ENCODE results near the gene FUT4.

Gene FUT4

GRCh38 chr11:94524341-94524740 lies 19.4 kb upstream of the FUT4 start:
- H3K9me3 ChIP-seq (ENCODE audit: control insufficient read depth, low read length) = no peaks in the 10 kb centered on the region
- no peak overlapping the region for H3K4me3 ChIP-seq (ENCODE audit: low read depth, low read length)
- no peaks in the 10 kb centered on the region for H3K4me1 ChIP-seq
- no peak overlapping the region for H3K27ac ChIP-seq
- no peaks in the 10 kb centered on the region for H3K36me3 ChIP-seq (ENCODE audit: control insufficient read depth, insufficient read depth, low read length)
- no peaks in the 10 kb centered on the region for H3K79me2 ChIP-seq
- H3K9ac ChIP-seq = no peak overlapping the region
- H2AFZ ChIP-seq = no peak overlapping the region
- no peak overlapping the region for H3K4me2 ChIP-seq (ENCODE audit: low read length)
- TF ChIP-seq CTCF (IDR thresholded peaks at IDR 0.05) = no peak
- H3K27me3 ChIP-seq (ENCODE audit: control insufficient read depth, insufficient read depth, low read length) = no peaks in the 10 kb centered on the region

GRCh38 chr11:94525546-94526324 lies 18.0 kb upstream of the FUT4 start:
- no peak overlapping the region for H3K4me3 ChIP-seq (ENCODE audit: low read depth, low read length)
- no peak for TF ChIP-seq CTCF (IDR thresholded peaks at IDR 0.05)

GRCh38 chr11:94526645-94527438 lies 16.9 kb upstream of the FUT4 start:
- Histone ChIP-seq H2AFZ (no peak overlapping the region), H3K4me1 (no peaks in the 10 kb centered on the region), H3K79me2 (no peaks in the 10 kb centered on the region), H3K4me2 (ENCODE audit: low read length) (no peak overlapping the region), H3K9me3 (ENCODE audit: control insufficient read depth, low read length) (no peaks in the 10 kb centered on the region), H3K27ac (no peak overlapping the region), H3K36me3 (ENCODE audit: control insufficient read depth, insufficient read depth, low read length) (no peaks in the 10 kb centered on the region), H3K9ac (no peak overlapping the region), H3K27me3 (ENCODE audit: control insufficient read depth, insufficient read depth, low read length) (no peaks in the 10 kb centered on the region), H3K4me3 (ENCODE audit: low read depth, low read length) (no peak overlapping the region)
- TF ChIP-seq CTCF (IDR thresholded peaks at IDR 0.05) = no peak

More at GRCh38 chr11:94525546-94526324, 18.0 kb upstream of the FUT4 start:
- Histone ChIP-seq H3K27ac (no peak overlapping the region), H3K4me1 (no peaks in the 10 kb centered on the region), H3K36me3 (ENCODE audit: control insufficient read depth, insufficient read depth, low read length) (no peaks in the 10 kb centered on the region), H3K79me2 (no peaks in the 10 kb centered on the region), H3K4me2 (ENCODE audit: low read length) (no peak overlapping the region), H3K9me3 (ENCODE audit: control insufficient read depth, low read length) (no peaks in the 10 kb centered on the region), H2AFZ (no peak overlapping the region), H3K9ac (no peak overlapping the region), H3K27me3 (ENCODE audit: control insufficient read depth, insufficient read depth, low read length) (no peaks in the 10 kb centered on the region)

GRCh38 chr11:94528551-94528950 lies 15.2 kb upstream of the FUT4 start:
- Histone ChIP-seq H3K79me2 (no peaks in the 10 kb centered on the region), H3K9me3 (ENCODE audit: control insufficient read depth, low read length) (no peaks in the 10 kb centered on the region), H3K27ac (no peak overlapping the region), H3K4me3 (ENCODE audit: low read depth, low read length) (no peak overlapping the region), H3K4me1 (no peaks in the 10 kb centered on the region), H3K27me3 (ENCODE audit: control insufficient read depth, insufficient read depth, low read length) (no peaks in the 10 kb centered on the region), H3K4me2 (ENCODE audit: low read length) (no peak overlapping the region), H3K36me3 (ENCODE audit: control insufficient read depth, insufficient read depth, low read length) (no peaks in the 10 kb centered on the region), H3K9ac (no peak overlapping the region), H2AFZ (no peak overlapping the region)
- no peak for TF ChIP-seq CTCF (IDR thresholded peaks at IDR 0.05)

All from parathyroid adenoma (tissue), 2 donors.